Liver (tissue), 9 donors: ENCODE results near the gene SYTL3. TPM values are rescaled to one million over a fixed set of nuclear protein-coding genes. Genes with fewer than 3 reads are reported as not detected.

Experiments used
- DNase-seq: peaks from one replicate; pipeline ENCODE4 v3.0.0-alpha.2; 2017; ENCODE audit warnings: low spot score
- H3K27ac ChIP-seq, 2 donors: one replicate each; pipeline ENCODE4 v1.7.0; 2013; ENCODE audit warnings: inconsistent platforms in 2 of 2, low read length in 2 of 2, control low read depth in 1 of 2, low read depth in 1 of 2, mild to moderate bottlenecking in 1 of 2
- H3K27me3 ChIP-seq, 4 donors: one replicate each; pipeline versions ENCODE4 v1.6.1 to v1.7.0; 2013; ENCODE audit warnings: low read length in 3 of 4, inconsistent platforms in 1 of 4, mild to moderate bottlenecking in 1 of 4, moderate library complexity in 1 of 4; ENCODE audit not compliant: control insufficient read depth in 4 of 4, insufficient read depth in 4 of 4
- H3K36me3 ChIP-seq, 4 donors: one replicate each; pipeline versions ENCODE4 v1.6.1 to v1.7.0; 2013; ENCODE audit warnings: low read length in 3 of 4, mild to moderate bottlenecking in 3 of 4, low read depth in 1 of 4, moderate library complexity in 1 of 4; ENCODE audit not compliant: control insufficient read depth in 4 of 4, insufficient read depth in 3 of 4
- H3K4me1 ChIP-seq, 4 donors: one replicate each; pipeline versions ENCODE4 v1.6.1 to v1.7.0; 2013; ENCODE audit warnings: low read length in 3 of 4, mild to moderate bottlenecking in 3 of 4, moderate library complexity in 1 of 4; ENCODE audit not compliant: control insufficient read depth in 4 of 4, insufficient read depth in 4 of 4
- H3K4me3 ChIP-seq, 3 donors: one replicate each; pipeline versions ENCODE4 v1.6.1 to v1.7.0; 2013; ENCODE audit warnings: low read length in 3 of 3, control low read depth in 1 of 3, low read depth in 1 of 3, mild to moderate bottlenecking in 1 of 3
- H3K9ac ChIP-seq, 2 donors: one replicate each; pipeline ENCODE4 v1.7.0; 2013; ENCODE audit warnings: low read length in 2 of 2, mild to moderate bottlenecking in 2 of 2, moderate library complexity in 2 of 2, control low read depth in 1 of 2, low read depth in 1 of 2
- H3K9me3 ChIP-seq, 4 donors: one replicate each; pipeline versions ENCODE4 v1.6.1 to v1.7.0; 2013; ENCODE audit warnings: low read length in 3 of 4; ENCODE audit not compliant: control insufficient read depth in 4 of 4
- CTCF ChIP-seq: fragments of 150-350 bp; IDR thresholded peaks from 2 replicates; pipeline ENCODE4 v1.5.1; 2017; ENCODE audit warnings: improper control_type of control experiment, low read depth, low read length; ENCODE audit not compliant: missing input control
- EGR1 ChIP-seq, 2 donors: IDR thresholded peaks; 2 replicates each; pipeline ENCODE4 v1.6.1; 2016 to 2018; ENCODE audit warnings: antibody characterized with exemption in 2 of 2, low read depth in 2 of 2
- FOXA1 ChIP-seq: IDR thresholded peaks from 2 replicates; pipeline ENCODE4 v1.6.1; 2016; ENCODE audit warnings: antibody characterized with exemption
- FOXA2 ChIP-seq: IDR thresholded peaks from 2 replicates; pipeline ENCODE4 v1.6.1; 2016; ENCODE audit warnings: antibody characterized with exemption
- GABPA ChIP-seq, 2 donors: IDR thresholded peaks in 1 of 2; conservative IDR thresholded peaks in 1 of 2; 2 replicates each; pipeline ENCODE4 v1.6.1; 2016; ENCODE audit warnings: antibody characterized with exemption in 2 of 2, mild to moderate bottlenecking in 1 of 2, moderate library complexity in 1 of 2
- HNF4A ChIP-seq, 2 donors: conservative IDR thresholded peaks; 2 replicates each; pipeline ENCODE4 v1.6.1; 2016; ENCODE audit warnings: antibody characterized with exemption in 2 of 2, mild to moderate bottlenecking in 2 of 2
- JUND ChIP-seq, 2 donors: IDR thresholded peaks; 2 replicates each; pipeline ENCODE4 v1.6.1; 2016; ENCODE audit warnings: antibody characterized with exemption in 2 of 2
- MAX ChIP-seq: IDR thresholded peaks from 2 replicates; pipeline ENCODE4 v1.6.1; 2016; ENCODE audit warnings: antibody characterized with exemption
- NR2F2 ChIP-seq: IDR thresholded peaks from 2 replicates; pipeline ENCODE4 v1.6.1; 2016; ENCODE audit warnings: antibody characterized with exemption
- RAD21 ChIP-seq, 2 donors: IDR thresholded peaks; 2 replicates each; pipeline ENCODE4 v1.6.1; 2016; ENCODE audit warnings: antibody characterized with exemption in 2 of 2, mild to moderate bottlenecking in 2 of 2
- RXRA ChIP-seq, 2 donors: IDR thresholded peaks; 2 replicates each; pipeline ENCODE4 v1.6.1; 2017 to 2018; ENCODE audit warnings: antibody characterized with exemption in 2 of 2, mild to moderate bottlenecking in 1 of 2
- SP1 ChIP-seq: IDR thresholded peaks from 2 replicates; pipeline ENCODE4 v1.6.1; 2018; ENCODE audit warnings: antibody characterized with exemption, mild to moderate bottlenecking
- YY1 ChIP-seq: IDR thresholded peaks from 2 replicates; pipeline ENCODE4 v1.6.1; 2016; ENCODE audit warnings: antibody characterized with exemption, mild to moderate bottlenecking
- ZBTB33 ChIP-seq: IDR thresholded peaks from 2 replicates; pipeline ENCODE4 v1.6.1; 2016; ENCODE audit warnings: antibody characterized with exemption
- WGBS: extraction: QIAGEN DNeasy Blood & Tissue Kit; methylation state at CpG from one replicate; pipeline ENCODE4 v1.1.7; 2013; 5-methylcytosine and 5-hydroxymethylcytosine counted together
- polyA plus RNA-seq, 2 donors: library from polyadenylated mRNA; stranded (reverse) in 1 of 2; unstranded in 1 of 2; fragments of 200-250 nt in 1 of 2; fragments of >200 nt in 1 of 2; fragmentation: Nextera tagmentation in 1 of 2; extraction: Ambion mirVana in 1 of 2; gene quantifications; one replicate each; pipeline versions ENCODE4 v1.2.1 to v1.2.3, GENCODE V29; 2013 to 2015
- total RNA-seq, 2 donors: library from RNA; depleted of rRNA; stranded (reverse); fragments of >200 nt; gene quantifications; one replicate each; pipeline ENCODE4 v1.2.3, GENCODE V29; 2014
- TF ChIP-seq, protein P1 (sequence below): IDR thresholded peaks from 2 replicates; pipeline ENCODE4 v1.6.1; 2016; ENCODE audit warnings: antibody characterized with exemption, mild to moderate bottlenecking
- TF ChIP-seq, protein P2 (sequence below): IDR thresholded peaks from 2 replicates; pipeline ENCODE4 v1.6.1; 2016; ENCODE audit warnings: antibody characterized with exemption
- donor health status: healthy.
- donor health status: healthy.
- donor health status: healthy.
- donor health status: healthy.
- donor health status: healthy.

SYTL3 gene
- total and polyA plus RNA-seq, 4 donors: 0.28 to 1.7 (median 0.51) TPM

DNA sequence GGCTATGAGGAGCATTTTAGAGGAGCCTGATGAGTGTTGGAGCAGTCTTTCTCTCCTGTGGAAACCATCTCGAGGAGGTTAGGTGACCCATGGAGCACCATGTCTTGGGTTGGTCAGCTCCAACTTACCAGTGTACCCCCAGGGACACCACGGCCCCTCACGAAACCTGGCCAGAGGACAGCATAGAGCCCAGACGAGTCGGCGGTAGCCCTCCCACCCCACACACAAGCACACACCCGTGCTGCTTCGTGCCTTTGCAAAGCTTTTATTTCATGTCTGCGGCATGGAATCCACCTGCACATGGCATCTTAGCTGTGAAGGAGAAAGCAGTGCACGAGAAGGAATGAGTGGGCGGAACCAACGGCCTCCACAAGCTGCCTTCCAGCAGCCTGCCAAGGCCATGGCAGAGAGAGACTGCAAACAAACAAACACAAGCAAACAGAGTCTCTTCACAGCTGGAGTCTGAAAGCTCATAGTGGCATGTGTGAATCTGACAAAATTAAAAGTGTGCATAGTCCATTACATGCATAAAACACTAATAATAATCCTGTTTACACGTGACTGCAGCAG, 115.7 kb downstream of the SYTL3 start:
- Histone ChIP-seq H3K27ac (no peak overlapping the region), H3K4me1 (no peaks in the 10 kb centered on the region), H3K36me3 (peaks cover 18 to 62% (median 50%) of the 10 kb centered on the region in 4 donors), H3K27me3 (no peaks in the 10 kb centered on the region), H3K4me3 (no peak overlapping the region), H3K9me3 (no peaks in the 10 kb centered on the region), H3K9ac (no peak overlapping the region)
- 91% methylated on average over 13 of the region's 13 CpGs for WGBS
- no peak for TF ChIP-seq HNF4A (conservative IDR thresholded peaks at IDR 0.05)
- TF ChIP-seq MAX: no peak
- no peak for TF ChIP-seq EGR1 (IDR thresholded peaks at IDR 0.05; ENCODE audit: low read depth in 2 of 2)
- no peak for TF ChIP-seq GABPA (IDR thresholded peaks at IDR 0.05 in 1 of 2, conservative IDR thresholded peaks at IDR 0.05 in 1 of 2)
- TF ChIP-seq FOXA1: no peak
- TF ChIP-seq, protein P1, sequence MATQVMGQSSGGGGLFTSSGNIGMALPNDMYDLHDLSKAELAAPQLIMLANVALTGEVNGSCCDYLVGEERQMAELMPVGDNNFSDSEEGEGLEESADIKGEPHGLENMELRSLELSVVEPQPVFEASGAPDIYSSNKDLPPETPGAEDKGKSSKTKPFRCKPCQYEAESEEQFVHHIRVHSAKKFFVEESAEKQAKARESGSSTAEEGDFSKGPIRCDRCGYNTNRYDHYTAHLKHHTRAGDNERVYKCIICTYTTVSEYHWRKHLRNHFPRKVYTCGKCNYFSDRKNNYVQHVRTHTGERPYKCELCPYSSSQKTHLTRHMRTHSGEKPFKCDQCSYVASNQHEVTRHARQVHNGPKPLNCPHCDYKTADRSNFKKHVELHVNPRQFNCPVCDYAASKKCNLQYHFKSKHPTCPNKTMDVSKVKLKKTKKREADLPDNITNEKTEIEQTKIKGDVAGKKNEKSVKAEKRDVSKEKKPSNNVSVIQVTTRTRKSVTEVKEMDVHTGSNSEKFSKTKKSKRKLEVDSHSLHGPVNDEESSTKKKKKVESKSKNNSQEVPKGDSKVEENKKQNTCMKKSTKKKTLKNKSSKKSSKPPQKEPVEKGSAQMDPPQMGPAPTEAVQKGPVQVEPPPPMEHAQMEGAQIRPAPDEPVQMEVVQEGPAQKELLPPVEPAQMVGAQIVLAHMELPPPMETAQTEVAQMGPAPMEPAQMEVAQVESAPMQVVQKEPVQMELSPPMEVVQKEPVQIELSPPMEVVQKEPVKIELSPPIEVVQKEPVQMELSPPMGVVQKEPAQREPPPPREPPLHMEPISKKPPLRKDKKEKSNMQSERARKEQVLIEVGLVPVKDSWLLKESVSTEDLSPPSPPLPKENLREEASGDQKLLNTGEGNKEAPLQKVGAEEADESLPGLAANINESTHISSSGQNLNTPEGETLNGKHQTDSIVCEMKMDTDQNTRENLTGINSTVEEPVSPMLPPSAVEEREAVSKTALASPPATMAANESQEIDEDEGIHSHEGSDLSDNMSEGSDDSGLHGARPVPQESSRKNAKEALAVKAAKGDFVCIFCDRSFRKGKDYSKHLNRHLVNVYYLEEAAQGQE: no peak
- TF ChIP-seq, protein P2, sequence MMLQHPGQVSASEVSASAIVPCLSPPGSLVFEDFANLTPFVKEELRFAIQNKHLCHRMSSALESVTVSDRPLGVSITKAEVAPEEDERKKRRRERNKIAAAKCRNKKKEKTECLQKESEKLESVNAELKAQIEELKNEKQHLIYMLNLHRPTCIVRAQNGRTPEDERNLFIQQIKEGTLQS: no peak
- no peak for TF ChIP-seq NR2F2
- no peak for TF ChIP-seq SP1
- TF ChIP-seq JUND (IDR thresholded peaks at IDR 0.05): no peak
- no peak for TF ChIP-seq CTCF
- no peak for TF ChIP-seq RXRA (IDR thresholded peaks at IDR 0.05)
- TF ChIP-seq FOXA2: no peak
- no peak for TF ChIP-seq YY1
- no peak for DNase-seq

- Histone ChIP-seq H3K27me3 (no peaks in the 10 kb centered on the region), H3K4me1 (no peaks in the 10 kb centered on the region), H3K27ac (no peak overlapping the region), H3K4me3 (no peak overlapping the region), H3K9me3 (no peaks in the 10 kb centered on the region), H3K9ac (no peak overlapping the region), H3K36me3 (peaks cover 25 to 74% (median 59%) of the 10 kb centered on the region in 4 donors)
- WGBS: 93% methylated on average over 38 of the region's 38 CpGs
- TF ChIP-seq NR2F2 (no peak), HNF4A (conservative IDR thresholded peaks at IDR 0.05) (no peak), EGR1 (IDR thresholded peaks at IDR 0.05; ENCODE audit: low read depth in 2 of 2) (no peak), ZBTB33 (no peak), FOXA1 (no peak), FOXA2 (no peak), GABPA (IDR thresholded peaks at IDR 0.05 in 1 of 2, conservative IDR thresholded peaks at IDR 0.05 in 1 of 2) (no peak), RAD21 (IDR thresholded peaks at IDR 0.05) (no peak)
- TF ChIP-seq, protein P2: no peak
- no peak for DNase-seq
Measured at GRCh38 chr6:158766621-158767455, 117.0 kb downstream of the SYTL3 start.
